NCI-H2107 treated with DMSO at 0.1 percent for 48 hours (cell line): ENCODE data around the gene C3orf20.

ENCODE experiments used
- DNase-seq: peaks from one replicate; lab custom pipeline; 2025; ENCODE audit not compliant: unreplicated experiment; lab: John Stamatoyannopoulos, UW

Gene C3orf20

GRCh38 chr3:14698601-14699244 is 23.8 kb downstream of the C3orf20 start:
- peak; percentile 76 for DNase-seq

GRCh38 chr3:14699643-14700042 is 24.7 kb downstream of the C3orf20 start:
- DNase-seq = no peak

- no peak for DNase-seq
These were observed 25.9 kb downstream of the C3orf20 start for GRCh38 chr3:14700891-14701290.

- DNase-seq = no peak
These were observed 26.7 kb downstream of the C3orf20 start for GRCh38 chr3:14701676-14702075.

GRCh38 chr3:14703128-14703750 is 28.3 kb downstream of the C3orf20 start:
- no peak for DNase-seq

- DNase-seq = no peak
These were observed 28.9 kb downstream of the C3orf20 start for GRCh38 chr3:14703791-14704190.

GRCh38 chr3:14706096-14706495 is 31.2 kb downstream of the C3orf20 start:
- no peak for DNase-seq

GRCh38 chr3:14716591-14716990 is 41.6 kb downstream of the C3orf20 start:
- DNase-seq = no peak

- no peak for DNase-seq
These were observed 42.4 kb downstream of the C3orf20 start for GRCh38 chr3:14717307-14717706.

GRCh38 chr3:14718539-14718938 is 43.6 kb downstream of the C3orf20 start:
- DNase-seq = no peak

- DNase-seq = no peak
These were observed 44.1 kb downstream of the C3orf20 start for GRCh38 chr3:14719006-14719405.

GRCh38 chr3:14721126-14721864 is 46.4 kb downstream of the C3orf20 start:
- DNase-seq = no peak

GRCh38 chr3:14725013-14725412 is 50.1 kb downstream of the C3orf20 start:
- no peak for DNase-seq

GRCh38 chr3:14725564-14726440 is 50.9 kb downstream of the C3orf20 start:
- DNase-seq = no peak

GRCh38 chr3:14726441-14726780 is 51.5 kb downstream of the C3orf20 start:
- DNase-seq = no peak

- no peak for DNase-seq
These were observed 53.2 kb downstream of the C3orf20 start for GRCh38 chr3:14728113-14728512.

- no peak for DNase-seq
These were observed 55.9 kb downstream of the C3orf20 start for GRCh38 chr3:14730703-14731382.

- DNase-seq = no peak
These were observed 66.0 kb downstream of the C3orf20 start for GRCh38 chr3:14740983-14741382.

GRCh38 chr3:14741510-14741909 is 66.6 kb downstream of the C3orf20 start:
- DNase-seq = no peak

- DNase-seq = no peak
These were observed 69.6 kb downstream of the C3orf20 start for GRCh38 chr3:14744556-14744955.

GRCh38 chr3:14750650-14751049 is 75.7 kb downstream of the C3orf20 start:
- no peak for DNase-seq
